ENCODE measurements around the gene SLC25A48.

SLC25A48 gene

DNA sequence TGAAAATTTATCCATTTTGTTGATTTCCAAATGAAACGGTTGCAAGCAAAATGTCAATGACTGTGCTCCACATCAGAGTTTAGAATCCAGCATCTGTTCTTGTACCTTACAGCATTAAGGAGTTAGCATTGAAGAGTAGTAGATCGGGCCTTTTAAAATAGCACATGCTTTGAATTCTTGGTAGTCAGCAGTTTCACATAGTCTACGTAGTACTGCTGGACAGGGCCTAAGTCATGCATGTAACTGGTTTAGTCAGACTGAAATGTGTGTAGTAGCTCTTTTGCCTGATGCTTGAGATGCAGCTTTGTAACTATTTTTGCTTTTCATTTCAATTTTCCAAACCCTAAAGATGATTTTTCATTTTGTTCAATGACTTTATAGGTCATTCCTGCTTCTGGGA lies 100.5 kb downstream of the SLC25A48 start:
- DNase-seq = no peak

DNA sequence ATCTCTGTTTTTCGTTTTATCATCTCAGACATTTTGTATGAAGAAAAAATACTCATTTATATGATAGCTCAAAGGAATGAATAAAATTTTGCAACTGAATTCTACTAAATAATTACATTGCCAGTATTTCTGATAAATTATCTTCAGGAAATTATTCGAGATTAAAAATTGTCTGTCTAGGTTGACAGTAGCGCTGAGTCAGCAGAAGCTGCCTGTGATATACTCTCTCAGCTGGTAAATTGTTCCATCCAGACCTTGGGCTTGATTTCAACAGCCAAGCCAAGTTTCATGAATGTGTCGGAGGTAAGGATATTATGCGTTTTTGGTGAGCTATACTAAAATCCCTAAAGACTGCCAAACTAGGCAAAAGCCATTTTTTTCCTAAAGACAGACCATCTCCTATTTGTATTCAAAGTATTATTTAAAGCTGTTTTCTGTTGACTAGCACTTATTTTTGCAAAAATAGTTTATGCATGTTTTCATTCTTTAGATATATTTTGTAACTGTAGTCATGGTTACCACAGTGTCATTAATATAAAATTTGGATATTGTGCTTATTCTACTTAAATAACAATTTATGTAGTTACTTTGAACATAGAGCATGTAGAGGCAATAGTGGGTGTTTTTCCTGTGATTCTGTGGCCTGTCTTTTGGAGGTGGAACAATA lies 102.9 kb downstream of the SLC25A48 start:
- no peak for DNase-seq

Data from NCI-H2029 treated with DMSO at 0.1 percent for 48 hours (cell line).